ENCODE data around the gene A2M.

A2M gene

GRCh38 chr12:9143929-9144729 is 28.4 kb upstream of the A2M start:
- no peak for TF ChIP-seq CTCF (IDR thresholded peaks at IDR 0.05)

GRCh38 chr12:9143137-9143536 is 27.4 kb upstream of the A2M start:
- TF ChIP-seq CTCF (IDR thresholded peaks at IDR 0.05), result no peak

GRCh38 chr12:9135903-9136310 is 20.2 kb upstream of the A2M start:
- no peak for TF ChIP-seq CTCF (IDR thresholded peaks at IDR 0.05)

GRCh38 chr12:9134981-9135628 is 19.4 kb upstream of the A2M start:
- peak; percentile 42; the same call in 1 of the 2 replicates for TF ChIP-seq CTCF (IDR thresholded peaks at IDR 0.05)

GRCh38 chr12:9133216-9133916 is 17.6 kb upstream of the A2M start:
- TF ChIP-seq CTCF (IDR thresholded peaks at IDR 0.05), result no peak

- no peak for TF ChIP-seq CTCF (IDR thresholded peaks at IDR 0.05)
Measured at GRCh38 chr12:9132008-9132535, 16.4 kb upstream of the A2M start.

- TF ChIP-seq CTCF (IDR thresholded peaks at IDR 0.05), result no peak
Measured at GRCh38 chr12:9130244-9130643, 14.5 kb upstream of the A2M start.

Measured in LNCAP (cell line).